Trophoblast cell (in vitro differentiated cells and primary cell): ENCODE results near the gene B9D1.

Source experiments
- DNase-seq, 2 donors: peaks; one replicate each; pipeline ENCODE4 v3.0.0-alpha.2; 2016
- H2AFZ ChIP-seq: 2 replicates; pipeline ENCODE4 v1.6.1; 2013; ENCODE audit warnings: low read length, moderate library complexity, mild to moderate bottlenecking; ENCODE audit not compliant: insufficient read depth, poor library complexity
- H2AK5ac ChIP-seq: 2 replicates; pipeline ENCODE4 v1.6.1; 2013; ENCODE audit warnings: mild to moderate bottlenecking, low read length
- H2BK120ac ChIP-seq: 2 replicates; pipeline ENCODE4 v1.6.1; 2013; ENCODE audit warnings: low read length, mild to moderate bottlenecking, moderate library complexity; ENCODE audit not compliant: insufficient read depth, poor library complexity
- H2BK12ac ChIP-seq: 2 replicates; pipeline ENCODE4 v1.6.1; 2013; ENCODE audit warnings: mild to moderate bottlenecking, low read length, moderate library complexity
- H2BK5ac ChIP-seq: 2 replicates; pipeline ENCODE4 v1.6.1; 2013; ENCODE audit warnings: low read length, low read depth, moderate library complexity, mild to moderate bottlenecking; ENCODE audit not compliant: poor library complexity
- H3K14ac ChIP-seq: 2 replicates; pipeline ENCODE4 v1.6.1; 2013; ENCODE audit warnings: mild to moderate bottlenecking, low read length
- H3K18ac ChIP-seq: 2 replicates; pipeline ENCODE4 v1.6.1; 2013; ENCODE audit warnings: mild to moderate bottlenecking, low read length
- H3K23ac ChIP-seq: 2 replicates; pipeline ENCODE4 v1.6.1; 2013; ENCODE audit warnings: low read length
- H3K27ac ChIP-seq: 2 replicates; pipeline ENCODE4 v1.5.1; 2013; ENCODE audit warnings: low read depth, mild to moderate bottlenecking, inconsistent platforms, low read length, moderate library complexity
- H3K27me3 ChIP-seq: 2 replicates; pipeline ENCODE4 v1.6.1; 2013; ENCODE audit warnings: inconsistent platforms, mild to moderate bottlenecking, low read length, moderate library complexity; ENCODE audit not compliant: insufficient read depth
- H3K36me3 ChIP-seq, 2 experiments: 1 replicate in 1 of 2; 2 replicates in 1 of 2; pipeline ENCODE4 v1.6.1; 2013; ENCODE audit warnings: low read length in 2 of 2, mild to moderate bottlenecking in 2 of 2, moderate library complexity in 1 of 2; ENCODE audit not compliant: insufficient read depth in 2 of 2, control insufficient read depth in 1 of 2
- H3K4ac ChIP-seq: 2 replicates; pipeline ENCODE4 v1.6.1; 2013; ENCODE audit warnings: low read depth, mild to moderate bottlenecking, low read length, moderate library complexity
- H3K4me1 ChIP-seq, 2 experiments: 1 replicate in 1 of 2; 2 replicates in 1 of 2; pipeline ENCODE4 v1.6.1; 2013; ENCODE audit warnings: low read length in 2 of 2, mild to moderate bottlenecking in 2 of 2, moderate library complexity in 1 of 2; ENCODE audit not compliant: insufficient read depth in 2 of 2, control insufficient read depth in 1 of 2
- H3K4me2 ChIP-seq: 2 replicates; pipeline ENCODE4 v1.6.1; 2013; ENCODE audit warnings: inconsistent platforms, mild to moderate bottlenecking, low read length, moderate library complexity
- H3K4me3 ChIP-seq: 2 replicates; pipeline ENCODE4 v1.5.1; 2013; ENCODE audit warnings: mild to moderate bottlenecking, low read depth, low read length, inconsistent platforms
- H3K79me1 ChIP-seq: one replicate; pipeline ENCODE4 v1.6.1; 2013; ENCODE audit warnings: low read length
- H3K79me2 ChIP-seq: 2 replicates; pipeline ENCODE4 v1.6.1; 2013; ENCODE audit warnings: low read length, mild to moderate bottlenecking; ENCODE audit not compliant: control insufficient read depth, insufficient read depth, poor library complexity
- H3K9ac ChIP-seq: 2 replicates; pipeline ENCODE4 v1.6.1; 2013; ENCODE audit warnings: mild to moderate bottlenecking, low read length
- H3K9me3 ChIP-seq: 2 replicates; pipeline ENCODE4 v1.6.1; 2013; ENCODE audit warnings: low read depth, mild to moderate bottlenecking, control low read depth, inconsistent platforms, low read length; ENCODE audit not compliant: insufficient read depth
- H4K12ac ChIP-seq: 2 replicates; pipeline ENCODE4 v1.6.1; 2013; ENCODE audit warnings: low read depth, mild to moderate bottlenecking, low read length, moderate library complexity
- H4K8ac ChIP-seq: 2 replicates; pipeline ENCODE4 v1.6.1; 2013; ENCODE audit warnings: low read depth, mild to moderate bottlenecking, low read length, moderate library complexity
- H4K91ac ChIP-seq: one replicate; pipeline ENCODE4 v1.6.1; 2013; ENCODE audit warnings: low read depth, mild to moderate bottlenecking, low read length, moderate library complexity
- WGBS: extraction: QIAGEN DNeasy Blood & Tissue Kit; methylation state at CpG from one replicate; pipeline ENCODE4 v1.1.7; 2013; ENCODE audit warnings: missing lambda C conversion rate; ENCODE audit not compliant: insufficient read length, insufficient coverage; ENCODE audit errors: extremely low coverage; 5-methylcytosine and 5-hydroxymethylcytosine counted together

The B9D1 gene

DNA sequence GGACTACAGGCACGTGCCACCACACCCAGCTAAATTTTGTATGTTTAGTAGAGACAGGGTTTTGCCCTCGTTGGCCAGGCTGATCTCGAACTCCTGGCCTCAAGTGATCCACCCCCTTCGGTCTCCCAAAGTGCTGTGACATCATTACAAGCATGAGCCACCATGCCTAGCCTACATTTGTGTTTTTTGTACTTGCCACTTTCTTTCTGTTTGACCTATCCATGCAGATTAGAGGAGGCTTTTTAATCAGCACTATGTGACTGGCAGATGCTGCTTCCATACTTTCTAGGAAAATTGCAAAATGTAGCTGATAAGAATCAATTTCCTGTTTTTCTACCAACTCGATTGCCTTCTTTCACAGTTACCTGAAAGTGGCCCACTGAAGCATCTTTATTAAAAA lies 57.3 kb downstream of the B9D1 start:
- Histone ChIP-seq H3K79me2 (no peaks in the 10 kb centered on the region), H3K4me3 (no peak overlapping the region), H3K9me3 (no peaks in the 10 kb centered on the region), H3K79me1 (peaks cover 2% of the 10 kb centered on the region), H3K23ac (no peak overlapping the region), H3K27ac (no peak overlapping the region), H4K91ac (no peak overlapping the region), H3K36me3 (peaks cover 24 to 25% of the 10 kb centered on the region in 2 experiments), H3K9ac (no peak overlapping the region), H2BK5ac (no peak overlapping the region), H3K27me3 (no peaks in the 10 kb centered on the region), H3K14ac (no peak overlapping the region), H3K4me2 (no peak overlapping the region), H2BK12ac (no peak overlapping the region), H3K4ac (no peak overlapping the region), H4K8ac (no peak overlapping the region), H2AFZ (no peak overlapping the region), H3K18ac (no peak overlapping the region), H2BK120ac (no peak overlapping the region), H2AK5ac (no peak overlapping the region), H4K12ac (no peak overlapping the region), H3K4me1 (peaks cover 12 to 17% of the 10 kb centered on the region in 2 experiments)
- peak in 1 of 2 donors; percentile 45 for DNase-seq
- WGBS: no CpG with 5 or more reads among the region's 5 CpGs

DNA sequence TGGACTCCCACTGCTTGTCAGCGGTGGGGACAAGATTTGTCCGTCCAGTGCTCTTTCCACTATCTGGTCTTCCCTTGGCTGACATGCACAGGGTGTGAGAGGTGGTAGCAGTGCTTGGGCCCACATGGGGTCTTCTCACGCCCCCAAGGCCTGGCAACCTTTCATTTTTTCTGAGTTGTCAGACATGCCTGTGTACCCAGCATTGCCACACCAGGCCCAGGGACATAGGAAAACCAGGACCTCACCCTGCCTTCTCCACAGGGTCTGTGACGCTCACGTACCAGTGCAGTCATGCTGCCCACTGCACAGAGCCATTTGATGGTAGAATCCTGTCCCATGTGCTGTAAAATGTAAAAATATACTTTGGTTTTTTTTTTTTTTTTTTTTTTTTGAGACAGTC lies 57.8 kb downstream of the B9D1 start:
- WGBS: no CpG with 5 or more reads among the region's 5 CpGs
- H4K12ac ChIP-seq: no peak overlapping the region
- peaks cover 2% of the 10 kb centered on the region for H3K79me1 ChIP-seq
- H3K4me1 ChIP-seq: peaks cover 7 to 12% of the 10 kb centered on the region in 2 experiments
- H2BK120ac ChIP-seq: no peak overlapping the region
- no peak overlapping the region for H3K9ac ChIP-seq
- H3K9me3 ChIP-seq: no peaks in the 10 kb centered on the region
- H2BK5ac ChIP-seq: no peak overlapping the region
- H3K18ac ChIP-seq: no peak overlapping the region
- H2AFZ ChIP-seq: no peak overlapping the region
- H3K36me3 ChIP-seq: peaks cover 23% of the 10 kb centered on the region in 2 experiments
- no peak overlapping the region for H2AK5ac ChIP-seq
- no peaks in the 10 kb centered on the region for H3K79me2 ChIP-seq
- no peak overlapping the region for H4K91ac ChIP-seq
- no peak overlapping the region for H4K8ac ChIP-seq
- no peak overlapping the region for H3K4ac ChIP-seq
- DNase-seq: no peak
- H2BK12ac ChIP-seq: no peak overlapping the region
- H3K4me2 ChIP-seq: no peak overlapping the region
- H3K4me3 ChIP-seq: no peak overlapping the region
- H3K27ac ChIP-seq: no peak overlapping the region
- H3K27me3 ChIP-seq: no peaks in the 10 kb centered on the region
- no peak overlapping the region for H3K14ac ChIP-seq
- H3K23ac ChIP-seq: no peak overlapping the region

DNA sequence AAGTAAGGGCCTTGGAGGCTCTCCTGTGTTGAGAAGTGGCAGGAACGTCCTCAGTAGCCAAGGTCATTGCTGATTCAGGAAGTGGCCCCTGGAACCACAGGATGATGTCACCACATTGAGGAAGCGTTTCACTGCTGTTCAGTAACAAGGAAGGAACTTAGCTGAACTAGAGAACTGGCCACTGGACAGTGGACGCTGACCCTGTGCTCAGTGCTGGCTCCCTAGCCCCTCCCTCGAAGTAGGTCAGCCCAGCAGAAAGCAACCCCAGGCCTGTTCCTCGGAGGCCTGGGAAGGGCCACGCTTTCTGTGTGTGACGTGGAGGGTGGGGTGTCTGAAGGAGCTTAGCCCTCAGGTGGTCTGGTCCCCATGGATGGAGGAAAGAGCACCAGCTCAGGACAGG lies 58.3 kb downstream of the B9D1 start:
- Histone ChIP-seq H3K79me2 (no peaks in the 10 kb centered on the region), H3K79me1 (peaks cover 2% of the 10 kb centered on the region), H3K4ac (no peak overlapping the region), H4K91ac (no peak overlapping the region), H2BK12ac (no peak overlapping the region), H2BK120ac (no peak overlapping the region), H3K4me3 (no peak overlapping the region), H3K4me2 (no peak overlapping the region), H3K9me3 (no peaks in the 10 kb centered on the region), H2AFZ (no peak overlapping the region), H3K18ac (peak overlapping the region; percentile 16), H3K4me1 (peaks cover 3 to 8% of the 10 kb centered on the region in 2 experiments), H3K9ac (no peak overlapping the region), H3K27ac (no peak overlapping the region), H4K12ac (no peak overlapping the region), H3K14ac (no peak overlapping the region), H4K8ac (no peak overlapping the region), H3K23ac (no peak overlapping the region), H2AK5ac (no peak overlapping the region), H3K36me3 (peaks cover 23% of the 10 kb centered on the region in 2 experiments), H2BK5ac (no peak overlapping the region), H3K27me3 (no peaks in the 10 kb centered on the region)
- no CpG with 5 or more reads among the region's 7 CpGs for WGBS
- DNase-seq: peak in 1 of 2 donors; percentile 34

DNA sequence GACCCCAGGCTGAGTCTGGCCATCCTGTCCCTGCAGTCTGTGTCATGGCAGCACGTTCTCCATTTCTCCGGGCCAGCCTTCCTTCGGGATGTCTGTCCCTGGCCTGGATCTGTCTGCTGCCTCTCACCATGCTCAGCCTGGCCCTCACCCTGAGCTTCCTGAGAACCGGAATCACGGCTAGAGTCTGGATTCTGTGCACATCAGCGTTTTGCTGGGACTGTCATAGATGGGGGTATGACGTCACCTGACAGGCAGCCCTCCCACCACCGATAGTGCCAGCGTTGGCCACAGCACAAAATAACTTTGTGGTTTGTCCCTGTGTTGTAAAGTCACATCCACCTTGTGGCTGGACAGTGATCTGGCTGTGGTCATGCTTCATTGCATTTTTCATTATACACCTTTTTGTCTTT lies 59.2 kb downstream of the B9D1 start:
- Histone ChIP-seq H3K79me2 (no peaks in the 10 kb centered on the region), H2AFZ (no peak overlapping the region)
- WGBS: no CpG with 5 or more reads among the region's 9 CpGs

More for the DNA sequence above, 59.2 kb downstream of the B9D1 start:
- H2AK5ac ChIP-seq: no peak overlapping the region
- no peaks in the 10 kb centered on the region for H3K27me3 ChIP-seq
- no peak overlapping the region for H3K23ac ChIP-seq
- no peaks in the 10 kb centered on the region for H3K9me3 ChIP-seq
- H2BK5ac ChIP-seq: no peak overlapping the region
- no peak overlapping the region for H3K4me3 ChIP-seq
- peaks cover 2 to 7% of the 10 kb centered on the region in 2 experiments for H3K4me1 ChIP-seq
- H2BK120ac ChIP-seq: no peak overlapping the region
- H4K12ac ChIP-seq: no peak overlapping the region
- no peak overlapping the region for H3K4ac ChIP-seq
- no peak overlapping the region for H3K27ac ChIP-seq
- H3K36me3 ChIP-seq: peaks cover 23% of the 10 kb centered on the region in 2 experiments
- DNase-seq: peak; percentile 27 to 66
- H3K9ac ChIP-seq: no peak overlapping the region
- H3K14ac ChIP-seq: no peak overlapping the region
- no peak overlapping the region for H4K91ac ChIP-seq
- no peak overlapping the region for H3K18ac ChIP-seq
- no peak overlapping the region for H4K8ac ChIP-seq
- H3K79me1 ChIP-seq: peaks cover 2% of the 10 kb centered on the region
- no peak overlapping the region for H3K4me2 ChIP-seq
- no peak overlapping the region for H2BK12ac ChIP-seq
